SIG-M5 (cell line): ENCODE results near the gene TMEM95.
"Not testable (repeated sequence)": the region's sequence is repeated elsewhere in the genome, so short reads cannot be mapped to it uniquely, and the experiment has no call there.

Source experiments
- DNase-seq: peaks from one replicate; lab custom pipeline; 2025; lab: John Stamatoyannopoulos, UW

TMEM95 gene

GRCh38 chr17:7323731-7324437 lies 31.1 kb upstream of the TMEM95 start:
- no peak for DNase-seq

- no peak for DNase-seq
Observed at GRCh38 chr17:7324438-7324779, 30.5 kb upstream of the TMEM95 start.

GRCh38 chr17:7325031-7325528 lies 29.9 kb upstream of the TMEM95 start:
- DNase-seq, result no peak

GRCh38 chr17:7326186-7326585 lies 28.8 kb upstream of the TMEM95 start:
- no peak for DNase-seq

- DNase-seq, result no peak
Observed at GRCh38 chr17:7327056-7327455, 27.9 kb upstream of the TMEM95 start.

- DNase-seq, result no peak
Observed at GRCh38 chr17:7327501-7327900, 27.5 kb upstream of the TMEM95 start.

GRCh38 chr17:7328009-7328408 lies 26.9 kb upstream of the TMEM95 start:
- no peak for DNase-seq

GRCh38 chr17:7328840-7329373 lies 26.0 kb upstream of the TMEM95 start, which contains the start of gene NEURL4:
Gene NEURL4, minus strand, starts transcription at chr17:7329335. Its CDS starts 23 bp downstream, at chr17:7329312.
- DNase-seq, result no peak

GRCh38 chr17:7329374-7329996 lies 25.5 kb upstream of the TMEM95 start:
- DNase-seq, result peak; percentile 94

- DNase-seq, result no peak
Observed at GRCh38 chr17:7329997-7330637, 24.8 kb upstream of the TMEM95 start.

GRCh38 chr17:7330638-7331015 lies 24.3 kb upstream of the TMEM95 start:
- no peak for DNase-seq

GRCh38 chr17:7332111-7332510 lies 22.8 kb upstream of the TMEM95 start:
- no peak for DNase-seq

- DNase-seq, result not testable (repeated sequence)
Observed at GRCh38 chr17:7332600-7333069, 22.3 kb upstream of the TMEM95 start.

GRCh38 chr17:7334938-7335538 lies 19.9 kb upstream of the TMEM95 start:
- no peak for DNase-seq

GRCh38 chr17:7335765-7336164 lies 19.2 kb upstream of the TMEM95 start:
- not testable (repeated sequence) for DNase-seq

GRCh38 chr17:7336240-7337175 lies 18.4 kb upstream of the TMEM95 start, which contains the start of gene ACAP1:
Gene ACAP1, plus strand, starts transcription at chr17:7336529. Its CDS starts 206 bp downstream, at chr17:7336735.
- DNase-seq, result no peak

- not testable (repeated sequence) for DNase-seq
Observed at GRCh38 chr17:7337600-7337999, 17.4 kb upstream of the TMEM95 start.

- no peak for DNase-seq
Observed at GRCh38 chr17:7340179-7340578, 14.8 kb upstream of the TMEM95 start.

- no peak for DNase-seq
Observed at GRCh38 chr17:7341842-7342241, 13.1 kb upstream of the TMEM95 start.

- DNase-seq, result no peak
Observed at GRCh38 chr17:7343250-7343649, 11.7 kb upstream of the TMEM95 start.
